Loucy (cell line): Measurements from ENCODE around the gene FAM177A1.

ENCODE experiments used
- H2AFZ ChIP-seq: fragments of 200-600 bp; sonication (generic); 2 replicates; pipeline ENCODE4 v1.6.0; 2016; ENCODE audit warnings: antibody characterized with exemption, mild to moderate bottlenecking, low read length, moderate library complexity
- H3F3A ChIP-seq: fragments of 200-600 bp; 2 replicates; pipeline ENCODE4 v1.6.0; 2016; ENCODE audit warnings: antibody characterized with exemption, low read depth, mild to moderate bottlenecking
- H3K27me3 ChIP-seq: fragments of 200-600 bp; sonication (generic); 2 replicates; pipeline ENCODE4 v1.6.1; 2014; ENCODE audit warnings: low read length, mild to moderate bottlenecking; ENCODE audit not compliant: insufficient read depth, poor library complexity, severe bottlenecking
- H3K36me3 ChIP-seq: fragments of 200-600 bp; sonication (generic); 2 replicates; pipeline ENCODE4 v1.6.1; 2016; ENCODE audit warnings: low read length; ENCODE audit not compliant: insufficient read depth
- H3K4me1 ChIP-seq: fragments of 200-600 bp; sonication (generic); 2 replicates; pipeline ENCODE4 v1.5.1; 2014; ENCODE audit warnings: low read length, mild to moderate bottlenecking; ENCODE audit not compliant: insufficient read depth, poor library complexity, severe bottlenecking
- H3K4me2 ChIP-seq: fragments of 200-600 bp; sonication (generic); 2 replicates; pipeline ENCODE4 v1.6.0; 2014; ENCODE audit warnings: antibody characterized with exemption, low read length, low read depth, mild to moderate bottlenecking; ENCODE audit not compliant: poor library complexity, severe bottlenecking
- H3K4me3 ChIP-seq: fragments of 200-600 bp; sonication (generic); 2 replicates; pipeline ENCODE4 v1.5.1; 2014; ENCODE audit warnings: low read length, mild to moderate bottlenecking, mixed read lengths; ENCODE audit not compliant: poor library complexity, severe bottlenecking
- H3K79me2 ChIP-seq: fragments of 200-600 bp; sonication (generic); 2 replicates; pipeline ENCODE4 v1.6.1; 2014; ENCODE audit warnings: low read length; ENCODE audit not compliant: insufficient read depth
- H3K9ac ChIP-seq: fragments of 200-600 bp; sonication (generic); 2 replicates; pipeline ENCODE4 v1.6.0; 2014; ENCODE audit warnings: mild to moderate bottlenecking, low read depth, low read length, moderate library complexity; ENCODE audit not compliant: poor library complexity, severe bottlenecking
- H3K9me2 ChIP-seq: fragments of 200-600 bp; sonication (generic); replicated peaks from 2 replicates; pipeline ENCODE4 v1.6.1; 2016; ENCODE audit warnings: low read depth, low read length, mixed read lengths
- H3K9me3 ChIP-seq: fragments of 200-600 bp; sonication (generic); 2 replicates; pipeline ENCODE4 v1.6.1; 2014; ENCODE audit warnings: mild to moderate bottlenecking, antibody characterized with exemption, low read length, low read depth; ENCODE audit not compliant: insufficient read depth
- H4K20me1 ChIP-seq: fragments of 200-600 bp; sonication (generic); 2 replicates; pipeline ENCODE4 v1.6.0; 2014; ENCODE audit warnings: antibody characterized with exemption, low read length, mild to moderate bottlenecking; ENCODE audit not compliant: insufficient read depth, poor library complexity, severe bottlenecking
- TF ChIP-seq, protein P1 (sequence below): fragments of 200-600 bp; sonication (generic); conservative IDR thresholded peaks from 2 replicates; pipeline ENCODE4 v1.5.1; 2014; ENCODE audit warnings: mild to moderate bottlenecking, antibody characterized with exemption, low read length

FAM177A1 gene

DNA sequence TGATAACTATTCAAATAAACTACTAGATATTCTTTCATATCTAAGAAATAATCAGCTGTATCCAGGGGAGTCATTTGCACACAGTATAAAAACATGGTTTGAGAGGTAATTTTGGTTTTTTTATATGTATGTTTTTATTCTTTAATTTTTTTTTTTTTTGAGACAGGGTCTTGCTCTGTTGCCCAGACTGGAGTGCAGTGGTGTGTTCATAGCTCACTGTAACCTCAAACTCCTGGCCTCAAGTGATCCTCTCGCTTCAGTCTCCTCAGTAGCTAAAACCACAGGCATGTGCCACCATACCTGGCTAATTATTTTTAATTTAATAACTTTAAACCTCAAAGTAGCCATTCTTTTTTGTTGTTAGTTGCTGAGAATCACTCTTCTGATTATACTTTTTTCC, 78.1 kb downstream of the FAM177A1 start:
- H3K4me1 ChIP-seq, result peaks cover 45% of the 10 kb centered on the region
- no peaks in the 10 kb centered on the region for H3K36me3 ChIP-seq
- no peaks in the 10 kb centered on the region for H3K9me2 ChIP-seq
- peak overlapping the region; percentile 89 for H3K9ac ChIP-seq
- TF ChIP-seq, protein P1, sequence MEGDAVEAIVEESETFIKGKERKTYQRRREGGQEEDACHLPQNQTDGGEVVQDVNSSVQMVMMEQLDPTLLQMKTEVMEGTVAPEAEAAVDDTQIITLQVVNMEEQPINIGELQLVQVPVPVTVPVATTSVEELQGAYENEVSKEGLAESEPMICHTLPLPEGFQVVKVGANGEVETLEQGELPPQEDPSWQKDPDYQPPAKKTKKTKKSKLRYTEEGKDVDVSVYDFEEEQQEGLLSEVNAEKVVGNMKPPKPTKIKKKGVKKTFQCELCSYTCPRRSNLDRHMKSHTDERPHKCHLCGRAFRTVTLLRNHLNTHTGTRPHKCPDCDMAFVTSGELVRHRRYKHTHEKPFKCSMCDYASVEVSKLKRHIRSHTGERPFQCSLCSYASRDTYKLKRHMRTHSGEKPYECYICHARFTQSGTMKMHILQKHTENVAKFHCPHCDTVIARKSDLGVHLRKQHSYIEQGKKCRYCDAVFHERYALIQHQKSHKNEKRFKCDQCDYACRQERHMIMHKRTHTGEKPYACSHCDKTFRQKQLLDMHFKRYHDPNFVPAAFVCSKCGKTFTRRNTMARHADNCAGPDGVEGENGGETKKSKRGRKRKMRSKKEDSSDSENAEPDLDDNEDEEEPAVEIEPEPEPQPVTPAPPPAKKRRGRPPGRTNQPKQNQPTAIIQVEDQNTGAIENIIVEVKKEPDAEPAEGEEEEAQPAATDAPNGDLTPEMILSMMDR, result no peak
- H3K4me3 ChIP-seq, result peak overlapping the region; percentile 91
- H3K27me3 ChIP-seq, result no peaks in the 10 kb centered on the region
- H2AFZ ChIP-seq, result no peak overlapping the region
- H3K4me2 ChIP-seq, result peak overlapping the region; percentile 93
- peaks cover 4% of the 10 kb centered on the region for H4K20me1 ChIP-seq
- H3F3A ChIP-seq, result no peaks in the 10 kb centered on the region
- no peaks in the 10 kb centered on the region for H3K9me3 ChIP-seq
- H3K79me2 ChIP-seq, result peaks cover 66% of the 10 kb centered on the region
